ENCODE results near the gene NMUR1. TPM values are rescaled to one million over a fixed set of nuclear protein-coding genes. Genes with fewer than 3 reads are reported as not detected.

NMUR1 gene
- total RNA-seq, 4 donors from 2014 or later, result 0.21 to 2.5 (median 0.22) TPM; not detected in 1

DNA sequence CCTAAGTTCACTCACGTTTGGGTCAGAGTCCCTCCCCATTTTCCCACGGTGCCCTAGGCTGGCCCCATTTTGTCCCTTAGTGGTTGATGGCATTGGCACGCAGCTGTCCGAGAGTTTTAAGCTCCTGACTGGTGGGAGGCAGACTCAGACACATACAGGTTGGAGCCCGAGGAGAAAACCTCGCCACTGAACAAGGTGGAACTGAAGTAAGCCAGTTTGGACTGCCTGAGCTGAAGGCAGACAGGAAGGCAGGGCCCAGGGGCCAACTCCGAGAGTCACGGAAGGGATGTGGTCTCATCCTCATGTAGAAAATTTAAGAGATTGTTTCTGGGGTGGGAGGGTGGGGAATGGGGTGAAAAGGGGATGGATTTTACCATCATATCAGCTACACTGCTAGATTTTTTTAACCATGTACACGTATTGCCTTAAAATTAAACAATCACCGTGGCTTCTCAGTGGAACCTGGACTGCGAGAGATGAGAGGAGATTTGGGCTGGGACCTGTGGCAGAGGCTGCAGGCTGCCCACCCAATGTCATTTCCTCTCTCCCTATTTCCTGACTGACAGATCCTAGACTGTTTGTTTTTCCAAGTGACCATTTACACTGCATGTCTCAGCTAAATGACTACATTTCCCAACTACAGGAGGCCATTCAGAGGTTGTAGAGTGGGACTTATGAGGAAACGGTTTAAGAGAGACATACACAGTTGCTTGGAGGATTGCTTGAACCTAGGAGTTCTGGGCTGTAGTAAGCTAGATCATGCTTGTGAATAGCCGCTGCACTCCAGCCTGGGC lies 19.4 kb upstream of the NMUR1 start:
- peaks cover 0 to 3% of the 10 kb centered on the region in 2 donors for H3K27me3 ChIP-seq
- WGBS, 2 donors, result 83 to 87% methylated on average over 13 of the region's 13 CpGs
- DNase-seq (ENCODE audit: low spot score in 2 of 2), result no peak
- peaks cover 0 to 13% (median 3%) of the 10 kb centered on the region in 4 donors for H3K9me3 ChIP-seq
- H3K27ac ChIP-seq, result no peak overlapping the region
- H3K36me3 ChIP-seq, result no peaks in the 10 kb centered on the region
- H3K4me1 ChIP-seq, result peaks cover 0 to 21% (median 19%) of the 10 kb centered on the region in 4 donors
- no peak overlapping the region for H3K4me3 ChIP-seq
- TF ChIP-seq, protein P1, sequence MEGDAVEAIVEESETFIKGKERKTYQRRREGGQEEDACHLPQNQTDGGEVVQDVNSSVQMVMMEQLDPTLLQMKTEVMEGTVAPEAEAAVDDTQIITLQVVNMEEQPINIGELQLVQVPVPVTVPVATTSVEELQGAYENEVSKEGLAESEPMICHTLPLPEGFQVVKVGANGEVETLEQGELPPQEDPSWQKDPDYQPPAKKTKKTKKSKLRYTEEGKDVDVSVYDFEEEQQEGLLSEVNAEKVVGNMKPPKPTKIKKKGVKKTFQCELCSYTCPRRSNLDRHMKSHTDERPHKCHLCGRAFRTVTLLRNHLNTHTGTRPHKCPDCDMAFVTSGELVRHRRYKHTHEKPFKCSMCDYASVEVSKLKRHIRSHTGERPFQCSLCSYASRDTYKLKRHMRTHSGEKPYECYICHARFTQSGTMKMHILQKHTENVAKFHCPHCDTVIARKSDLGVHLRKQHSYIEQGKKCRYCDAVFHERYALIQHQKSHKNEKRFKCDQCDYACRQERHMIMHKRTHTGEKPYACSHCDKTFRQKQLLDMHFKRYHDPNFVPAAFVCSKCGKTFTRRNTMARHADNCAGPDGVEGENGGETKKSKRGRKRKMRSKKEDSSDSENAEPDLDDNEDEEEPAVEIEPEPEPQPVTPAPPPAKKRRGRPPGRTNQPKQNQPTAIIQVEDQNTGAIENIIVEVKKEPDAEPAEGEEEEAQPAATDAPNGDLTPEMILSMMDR (IDR thresholded peaks at IDR 0.05), result no peak
- TF ChIP-seq EP300 (IDR thresholded peaks at IDR 0.05), result no peak
- no peak for TF ChIP-seq POLR2A (IDR thresholded peaks at IDR 0.05)

DNA sequence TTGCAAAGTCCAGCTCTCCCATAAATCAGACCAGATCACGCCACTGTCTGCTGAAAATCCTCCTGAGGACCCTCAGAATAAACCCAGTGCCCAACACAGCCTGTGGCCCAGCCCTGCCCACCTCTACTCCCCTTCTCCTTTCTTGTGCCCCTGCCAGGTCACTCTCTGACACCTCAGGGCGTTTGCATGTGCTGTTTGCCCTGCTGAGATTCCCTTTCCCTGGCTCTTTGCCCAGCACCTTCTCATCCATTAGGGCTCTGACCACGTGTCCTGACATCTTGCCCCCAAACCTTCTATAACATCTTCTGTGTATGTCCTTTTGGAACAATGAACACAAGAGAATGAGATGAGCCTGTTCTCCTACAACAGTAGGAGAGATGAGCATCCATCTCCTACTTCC lies 18.5 kb upstream of the NMUR1 start:
- peaks cover 0 to 13% (median 3%) of the 10 kb centered on the region in 4 donors for H3K9me3 ChIP-seq
- 62 to 66% methylated on average over 3 of the region's 3 CpGs for WGBS, 2 donors
- peaks cover 0 to 13% (median 11%) of the 10 kb centered on the region in 4 donors for H3K4me1 ChIP-seq
- peaks cover 0 to 3% of the 10 kb centered on the region in 2 donors for H3K27me3 ChIP-seq
- H3K36me3 ChIP-seq, result no peaks in the 10 kb centered on the region
- TF ChIP-seq, protein P1 (IDR thresholded peaks at IDR 0.05), result no peak
- no peak for TF ChIP-seq EP300 (IDR thresholded peaks at IDR 0.05)
- TF ChIP-seq POLR2A (IDR thresholded peaks at IDR 0.05), result no peak
- H3K27ac ChIP-seq, result no peak overlapping the region
- DNase-seq (ENCODE audit: low spot score in 2 of 2), result no peak
- no peak overlapping the region for H3K4me3 ChIP-seq

DNA sequence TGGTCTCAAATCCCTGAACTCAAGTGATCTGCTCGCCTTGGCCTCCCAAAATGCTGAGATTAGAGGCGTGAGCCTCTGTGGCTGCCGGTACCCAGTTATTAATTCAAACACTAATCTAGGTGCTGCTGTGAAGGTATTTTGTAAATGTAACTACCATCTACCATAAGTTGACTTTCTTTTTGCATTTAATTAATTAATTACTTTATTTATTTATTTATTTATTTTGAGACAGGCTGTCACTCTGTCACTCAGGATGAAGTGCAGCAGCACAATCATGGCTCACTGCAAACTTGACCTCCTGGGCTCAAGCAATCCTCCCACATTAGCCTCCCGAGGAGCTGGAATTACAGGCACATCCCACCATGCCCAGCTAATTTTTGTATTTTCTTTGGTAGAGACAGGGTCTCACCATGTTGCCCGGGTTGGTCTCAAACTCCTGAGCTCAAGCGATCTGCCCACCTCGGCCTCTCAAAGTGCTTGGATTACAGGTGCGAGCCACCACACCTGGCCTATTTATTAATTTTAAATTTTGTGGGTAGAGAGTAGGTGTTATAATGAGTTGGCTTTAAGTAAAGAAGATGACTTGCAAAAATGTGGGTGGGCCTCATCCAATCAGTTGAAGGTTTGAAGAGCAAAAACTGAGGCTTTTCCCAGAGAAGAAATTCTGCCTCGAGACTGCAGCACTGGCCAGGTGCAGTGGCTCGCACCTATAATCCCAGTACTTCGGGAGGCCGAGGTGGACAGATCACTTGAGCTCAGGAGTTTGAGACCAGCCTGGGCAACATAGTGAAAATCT lies 17.3 kb upstream of the NMUR1 start:
- Histone ChIP-seq H3K4me1 (peaks cover 0 to 13% (median 10%) of the 10 kb centered on the region in 4 donors), H3K27ac (no peak overlapping the region), H3K27me3 (peaks cover 0 to 3% of the 10 kb centered on the region in 2 donors), H3K36me3 (no peaks in the 10 kb centered on the region), H3K9me3 (peaks cover 0 to 13% (median under 1%) of the 10 kb centered on the region in 4 donors), H3K4me3 (no peak overlapping the region)
- TF ChIP-seq, protein P1 (IDR thresholded peaks at IDR 0.05), result no peak
- TF ChIP-seq POLR2A (IDR thresholded peaks at IDR 0.05) (no peak), EP300 (IDR thresholded peaks at IDR 0.05) (no peak)
- 95 to 96% methylated on average over 12 of the region's 12 CpGs for whole genome bisulfite sequencing, 2 donors
- DNase-seq (ENCODE audit: low spot score in 2 of 2), result no peak

DNA sequence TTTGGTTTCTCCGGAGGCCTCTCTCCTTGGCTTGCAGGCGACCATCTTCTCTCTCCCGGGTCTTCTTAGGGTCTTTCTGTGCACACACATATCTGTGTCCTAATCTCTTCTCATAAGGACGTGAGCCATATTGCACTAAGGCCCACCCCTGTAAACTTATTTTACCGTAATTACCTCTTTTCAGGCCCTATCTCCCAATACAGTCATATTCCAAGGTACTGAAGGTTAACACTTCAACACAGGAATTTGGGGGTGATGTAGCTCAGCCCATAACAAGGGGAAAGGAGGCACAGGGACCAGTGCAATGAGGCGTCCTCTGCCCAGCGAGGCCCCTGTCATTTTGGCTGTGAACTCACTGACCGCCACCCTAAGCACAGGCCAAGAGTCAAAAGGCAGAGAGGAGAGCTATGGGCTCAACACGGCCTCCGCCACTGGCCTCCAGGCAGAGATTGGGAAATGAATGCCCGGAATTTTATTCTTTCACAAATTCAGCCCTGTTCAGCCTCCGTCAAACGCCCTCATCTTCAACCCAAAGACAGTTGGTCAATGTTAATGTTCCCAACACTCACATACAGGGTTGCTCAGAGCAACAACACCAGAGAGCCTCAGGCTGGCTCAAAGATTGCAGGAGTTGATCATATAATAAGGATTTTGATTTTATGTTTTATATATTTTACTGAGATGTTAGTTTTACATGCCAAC lies 15.9 kb upstream of the NMUR1 start:
- TF ChIP-seq, protein P1 (IDR thresholded peaks at IDR 0.05), result no peak
- TF ChIP-seq EP300 (IDR thresholded peaks at IDR 0.05), result no peak
- no peak for TF ChIP-seq POLR2A (IDR thresholded peaks at IDR 0.05)
- 64 to 71% methylated on average over 13 of the region's 13 CpGs for WGBS, 2 donors
- peaks cover 0 to 15% (median 0%) of the 10 kb centered on the region in 4 donors for H3K9me3 ChIP-seq
- H3K36me3 ChIP-seq, result no peaks in the 10 kb centered on the region
- H3K4me3 ChIP-seq, result no peak overlapping the region
- no peak for DNase-seq (ENCODE audit: low spot score in 2 of 2)
- H3K27ac ChIP-seq, result peak overlapping the region in 2 of 4 donors; percentile 22 to 59
- peaks cover 0 to 13% (median 10%) of the 10 kb centered on the region in 4 donors for H3K4me1 ChIP-seq
- peaks cover 0 to 5% of the 10 kb centered on the region in 2 donors for H3K27me3 ChIP-seq

Data from tibial nerve (tissue), 4 donors.